Activated CD8-positive, alpha-beta memory T cell treated with anti-CD3 and anti-CD28 coated beads, Interleukin-2, amount 50 U/mL, for 4 hours (primary cell): ENCODE results near the gene TMX3.

ENCODE experiments used
- DNase-seq: peaks from one replicate; pipeline ENCODE4 v3.0.0-alpha.2; 2020

Gene TMX3

GRCh38 chr18:68714712-68715496 lies at the start of gene TMX3:
TMX3 (minus strand) TSS chr18:68715108; CDS start chr18:68714981, 127 bp downstream.
- peak; percentile 91 for DNase-seq

- DNase-seq, result no peak
Measured at GRCh38 chr18:68764016-68764415, 49.1 kb upstream of the TMX3 start.

- no peak for DNase-seq
Measured at GRCh38 chr18:68763083-68763482, 48.2 kb upstream of the TMX3 start.

GRCh38 chr18:68759308-68759707 lies 44.4 kb upstream of the TMX3 start:
- DNase-seq, result no peak

- no peak for DNase-seq
Measured at GRCh38 chr18:68757126-68757525, 42.2 kb upstream of the TMX3 start.

- DNase-seq, result no peak
Measured at GRCh38 chr18:68742206-68742605, 27.3 kb upstream of the TMX3 start.

GRCh38 chr18:68740966-68741365 lies 26.1 kb upstream of the TMX3 start:
- DNase-seq, result no peak

- no peak for DNase-seq
Measured at GRCh38 chr18:68739462-68739861, 24.6 kb upstream of the TMX3 start.

- DNase-seq, result no peak
Measured at GRCh38 chr18:68738564-68738963, 23.7 kb upstream of the TMX3 start.

- no peak for DNase-seq
Measured at GRCh38 chr18:68735483-68736343, 20.8 kb upstream of the TMX3 start.

- DNase-seq, result no peak
Measured at GRCh38 chr18:68734308-68734707, 19.4 kb upstream of the TMX3 start.

- no peak for DNase-seq
Measured at GRCh38 chr18:68733707-68734106, 18.8 kb upstream of the TMX3 start.

GRCh38 chr18:68728081-68728700 lies 13.3 kb upstream of the TMX3 start:
- DNase-seq, result no peak

GRCh38 chr18:68727506-68727905 lies 12.6 kb upstream of the TMX3 start:
- DNase-seq, result no peak

GRCh38 chr18:68725346-68725745 lies 10.4 kb upstream of the TMX3 start:
- no peak for DNase-seq

GRCh38 chr18:68724021-68724420 lies 9.1 kb upstream of the TMX3 start:
- DNase-seq, result no peak

GRCh38 chr18:68723539-68723938 lies 8.6 kb upstream of the TMX3 start:
- no peak for DNase-seq

GRCh38 chr18:68722821-68723220 lies 7.9 kb upstream of the TMX3 start:
- no peak for DNase-seq

- DNase-seq, result no peak
Measured at GRCh38 chr18:68721681-68722583, 7.0 kb upstream of the TMX3 start.

- DNase-seq, result peak; percentile 14
Measured at GRCh38 chr18:68714366-68714711, 569 bp downstream of the TMX3 start.

- DNase-seq, result no peak
Measured at GRCh38 chr18:68713796-68714195, 1.1 kb downstream of the TMX3 start.

GRCh38 chr18:68713131-68713530 lies 1.8 kb downstream of the TMX3 start:
- no peak for DNase-seq

- DNase-seq, result no peak
Measured at GRCh38 chr18:68707646-68708045, 7.3 kb downstream of the TMX3 start.
